CD4-positive, alpha-beta T cell treated with Interleukin-17A for 4 hours (primary cell): ENCODE data around the gene SP2.

ENCODE experiments used
- DNase-seq: peaks from one replicate; pipeline ENCODE4 v3.0.0-alpha.2; 2020; ENCODE audit warnings: mixed read lengths

Gene SP2

GRCh38 chr17:47953909-47954308, 57.9 kb downstream of the SP2 start:
- DNase-seq: no peak

- no peak for DNase-seq
These were observed 59.7 kb downstream of the SP2 start for GRCh38 chr17:47955497-47956461.

GRCh38 chr17:47956791-47957590, 61.0 kb downstream of the SP2 start:
- DNase-seq: no peak

- no peak for DNase-seq
These were observed 61.8 kb downstream of the SP2 start, which contains the start of gene PRR15L for GRCh38 chr17:47957591-47958490. PRR15L (minus strand) TSS chr17:47957883; CDS start chr17:47953234, 4,649 bp downstream.

- no peak for DNase-seq
These were observed 64.0 kb downstream of the SP2 start for GRCh38 chr17:47959825-47960655.

- no peak for DNase-seq
These were observed 65.4 kb downstream of the SP2 start for GRCh38 chr17:47961406-47961805.

GRCh38 chr17:47962901-47963300, 66.9 kb downstream of the SP2 start:
- no peak for DNase-seq

- no peak for DNase-seq
These were observed 68.8 kb downstream of the SP2 start for GRCh38 chr17:47964856-47965255.

GRCh38 chr17:47966079-47966519, 70.1 kb downstream of the SP2 start:
- DNase-seq: no peak

- DNase-seq: no peak
These were observed 71.7 kb downstream of the SP2 start for GRCh38 chr17:47967607-47968252.

GRCh38 chr17:47968836-47969235, 72.8 kb downstream of the SP2 start:
- no peak for DNase-seq

GRCh38 chr17:47969930-47970724, 74.1 kb downstream of the SP2 start:
- no peak for DNase-seq

- peak; percentile 99 for DNase-seq
These were observed 74.9 kb downstream of the SP2 start, which contains the start of gene CDK5RAP3 for GRCh38 chr17:47970725-47971499. CDK5RAP3 (plus strand) TSS chr17:47971113; CDS start chr17:47971147, 34 bp downstream.

- DNase-seq: no peak
These were observed 77.5 kb downstream of the SP2 start for GRCh38 chr17:47973541-47973940.

GRCh38 chr17:47975189-47975822, 79.3 kb downstream of the SP2 start:
- DNase-seq: no peak

- DNase-seq: no peak
These were observed 79.8 kb downstream of the SP2 start for GRCh38 chr17:47975823-47976205.

GRCh38 chr17:47978324-47978723, 82.3 kb downstream of the SP2 start:
- DNase-seq: peak; percentile 67
